ENCODE results near the gene MYADML2. TPM values are rescaled to one million over a fixed set of nuclear protein-coding genes. Genes with fewer than 3 reads are reported as not detected.
A peak's percentile ranks its signal among the peaks of the same experiment; 100 is the strongest.

The MYADML2 gene
- total RNA-seq, 1 experiment from 2014 or later = not detected

GRCh38 chr17:81923302-81924260 is 23.5 kb downstream of the MYADML2 start:
- peak overlapping the region; percentile 73 for H3K27ac ChIP-seq (ENCODE audit: low read depth, low read length, poor library complexity, severe bottlenecking)
- H3K9me3 ChIP-seq (ENCODE audit: low read depth, low read length, poor library complexity, severe bottlenecking) = no peaks in the 10 kb centered on the region
- TF ChIP-seq EZH2 (IDR thresholded peaks at IDR 0.05; ENCODE audit: borderline replicate concordance, low read depth, low read length, poor library complexity, severe bottlenecking) = no peak
- no peaks in the 10 kb centered on the region for H3K27me3 ChIP-seq (replicated peaks; ENCODE audit: insufficient read depth, low read depth, low read length, poor library complexity)
- CTCF ChIA-PET = no interaction called here
- POLR2A ChIA-PET (ENCODE audit: low non-redundant PET) = interaction anchor here (0.6 kb wide), 1 partner anchor 196 kb away, joined by 4 read pairs; no protein-coding TSS in a partner anchor
- BruUV-seq (replicated peaks) = no TSS peak
- H3K4me1 ChIP-seq (ENCODE audit: insufficient read depth, low read length, poor library complexity, severe bottlenecking) = peaks cover 27% of the 10 kb centered on the region
- H3K4me3 ChIP-seq (ENCODE audit: low read depth, low read length, poor library complexity, severe bottlenecking) = peak overlapping the region; percentile 10
- peaks cover 19% of the 10 kb centered on the region for H3K36me3 ChIP-seq (ENCODE audit: insufficient read depth, low read length, poor library complexity, severe bottlenecking)
- DNase-seq (ENCODE audit: low spot score) = peak; percentile 62
- intact Hi-C loops (cut with micrococcal nuclease; ENCODE audit: unreplicated experiment) = no loop called here

DNA sequence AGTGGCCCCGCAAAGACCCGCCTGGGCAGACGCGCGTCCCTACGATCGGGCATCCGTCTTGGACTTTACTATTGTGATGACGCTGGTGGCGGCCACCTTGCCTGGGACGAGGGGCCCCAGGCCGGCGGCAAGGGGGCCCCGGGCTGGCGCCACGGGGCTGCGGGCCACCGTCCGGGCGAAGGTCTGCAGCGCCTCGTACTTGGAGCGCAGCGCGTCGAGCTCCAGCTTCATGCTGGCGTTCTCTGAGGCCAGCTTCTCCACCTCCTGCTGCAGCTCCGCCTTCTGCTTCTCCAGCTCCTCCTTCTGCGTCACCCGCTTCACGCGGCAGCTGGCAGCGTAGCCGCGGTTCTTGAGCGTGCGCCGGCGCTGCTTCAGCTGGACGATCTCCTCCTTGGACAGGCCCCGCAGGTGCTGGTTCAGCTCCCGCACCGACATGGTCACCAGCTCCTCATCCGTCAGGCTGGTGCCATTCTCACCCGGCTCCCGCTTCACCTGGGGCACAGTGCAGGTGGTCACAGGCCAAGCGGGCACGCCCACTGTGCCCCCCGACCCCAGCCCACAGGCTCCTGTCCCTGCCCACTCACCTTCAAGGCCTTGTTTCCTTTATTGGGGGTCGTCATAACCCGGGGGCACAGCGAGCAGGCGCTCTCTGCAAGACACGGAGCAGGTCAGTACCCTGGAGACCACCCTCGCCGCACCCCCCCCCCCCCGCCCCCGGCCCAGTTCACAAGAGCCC is 24.3 kb downstream of the MYADML2 start:
- no peak for DNase-seq (ENCODE audit: low spot score)
- ChIA-PET POLR2A (ENCODE audit: low non-redundant PET) (no interaction called here), CTCF (no interaction called here)
- peak overlapping the region; percentile 73 for H3K27ac ChIP-seq (ENCODE audit: low read depth, low read length, poor library complexity, severe bottlenecking)
- BruUV-seq (replicated peaks) = no TSS peak
- H3K9me3 ChIP-seq (ENCODE audit: low read depth, low read length, poor library complexity, severe bottlenecking) = no peaks in the 10 kb centered on the region
- TF ChIP-seq, protein P1, sequence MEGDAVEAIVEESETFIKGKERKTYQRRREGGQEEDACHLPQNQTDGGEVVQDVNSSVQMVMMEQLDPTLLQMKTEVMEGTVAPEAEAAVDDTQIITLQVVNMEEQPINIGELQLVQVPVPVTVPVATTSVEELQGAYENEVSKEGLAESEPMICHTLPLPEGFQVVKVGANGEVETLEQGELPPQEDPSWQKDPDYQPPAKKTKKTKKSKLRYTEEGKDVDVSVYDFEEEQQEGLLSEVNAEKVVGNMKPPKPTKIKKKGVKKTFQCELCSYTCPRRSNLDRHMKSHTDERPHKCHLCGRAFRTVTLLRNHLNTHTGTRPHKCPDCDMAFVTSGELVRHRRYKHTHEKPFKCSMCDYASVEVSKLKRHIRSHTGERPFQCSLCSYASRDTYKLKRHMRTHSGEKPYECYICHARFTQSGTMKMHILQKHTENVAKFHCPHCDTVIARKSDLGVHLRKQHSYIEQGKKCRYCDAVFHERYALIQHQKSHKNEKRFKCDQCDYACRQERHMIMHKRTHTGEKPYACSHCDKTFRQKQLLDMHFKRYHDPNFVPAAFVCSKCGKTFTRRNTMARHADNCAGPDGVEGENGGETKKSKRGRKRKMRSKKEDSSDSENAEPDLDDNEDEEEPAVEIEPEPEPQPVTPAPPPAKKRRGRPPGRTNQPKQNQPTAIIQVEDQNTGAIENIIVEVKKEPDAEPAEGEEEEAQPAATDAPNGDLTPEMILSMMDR (conservative IDR thresholded peaks at IDR 0.05; ENCODE audit: low read depth, low read length) = no peak
- no peak for TF ChIP-seq EZH2 (IDR thresholded peaks at IDR 0.05; ENCODE audit: borderline replicate concordance, low read depth, low read length, poor library complexity, severe bottlenecking)
- H3K4me1 ChIP-seq (ENCODE audit: insufficient read depth, low read length, poor library complexity, severe bottlenecking) = peaks cover 26% of the 10 kb centered on the region
- intact Hi-C loops (cut with micrococcal nuclease; ENCODE audit: unreplicated experiment) = no loop called here
- no peak overlapping the region for H3K4me3 ChIP-seq (ENCODE audit: low read depth, low read length, poor library complexity, severe bottlenecking)
- H3K27me3 ChIP-seq (replicated peaks; ENCODE audit: insufficient read depth, low read depth, low read length, poor library complexity) = no peaks in the 10 kb centered on the region
- peaks cover 19% of the 10 kb centered on the region for H3K36me3 ChIP-seq (ENCODE audit: insufficient read depth, low read length, poor library complexity, severe bottlenecking)

DNA sequence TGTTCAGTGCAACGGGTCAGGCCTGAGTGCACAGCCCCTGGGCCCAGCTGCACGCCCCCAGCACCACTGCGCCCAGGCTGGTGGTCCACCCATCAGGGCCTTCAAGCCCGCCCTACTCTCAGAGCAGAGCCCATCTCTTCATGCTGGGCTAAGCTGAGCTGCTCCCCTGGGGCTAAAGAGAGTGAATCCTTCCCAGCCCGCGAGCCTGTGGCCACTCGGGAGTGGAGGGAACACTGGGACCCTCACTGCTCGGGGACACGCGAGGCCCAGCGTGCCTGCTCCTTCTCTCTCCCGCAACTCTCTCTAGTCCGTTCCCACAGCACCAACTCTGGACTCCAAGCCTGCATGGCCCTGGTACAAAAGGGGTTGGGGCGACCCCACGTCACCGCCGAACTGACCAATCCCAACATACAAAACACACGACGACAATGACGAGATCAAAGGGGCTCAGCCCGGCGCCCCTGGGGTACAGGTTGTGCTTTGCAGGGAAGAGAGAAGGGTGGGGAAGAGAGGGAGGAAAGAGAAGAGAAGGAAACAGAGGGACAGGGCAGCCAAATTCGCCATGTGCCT is 25.0 kb downstream of the MYADML2 start:
- Histone ChIP-seq H3K27ac (ENCODE audit: low read depth, low read length, poor library complexity, severe bottlenecking) (peak overlapping the region; percentile 42), H3K9me3 (ENCODE audit: low read depth, low read length, poor library complexity, severe bottlenecking) (no peaks in the 10 kb centered on the region), H3K4me1 (ENCODE audit: insufficient read depth, low read length, poor library complexity, severe bottlenecking) (peaks cover 28% of the 10 kb centered on the region), H3K36me3 (ENCODE audit: insufficient read depth, low read length, poor library complexity, severe bottlenecking) (peaks cover 19% of the 10 kb centered on the region), H3K27me3 (replicated peaks; ENCODE audit: insufficient read depth, low read depth, low read length, poor library complexity) (no peaks in the 10 kb centered on the region), H3K4me3 (ENCODE audit: low read depth, low read length, poor library complexity, severe bottlenecking) (no peak overlapping the region)
- CTCF ChIA-PET = no interaction called here
- no TSS peak for BruUV-seq (replicated peaks)
- TF ChIP-seq EZH2 (IDR thresholded peaks at IDR 0.05; ENCODE audit: borderline replicate concordance, low read depth, low read length, poor library complexity, severe bottlenecking) = no peak
- TF ChIP-seq, protein P1 (conservative IDR thresholded peaks at IDR 0.05; ENCODE audit: low read depth, low read length) = no peak
- no peak for DNase-seq (ENCODE audit: low spot score)
- intact Hi-C loops (cut with micrococcal nuclease; ENCODE audit: unreplicated experiment) = no loop called here
- POLR2A ChIA-PET (ENCODE audit: low non-redundant PET) = no interaction called here
